ENCODE results near the gene STIMATE.

Gene STIMATE

DNA sequence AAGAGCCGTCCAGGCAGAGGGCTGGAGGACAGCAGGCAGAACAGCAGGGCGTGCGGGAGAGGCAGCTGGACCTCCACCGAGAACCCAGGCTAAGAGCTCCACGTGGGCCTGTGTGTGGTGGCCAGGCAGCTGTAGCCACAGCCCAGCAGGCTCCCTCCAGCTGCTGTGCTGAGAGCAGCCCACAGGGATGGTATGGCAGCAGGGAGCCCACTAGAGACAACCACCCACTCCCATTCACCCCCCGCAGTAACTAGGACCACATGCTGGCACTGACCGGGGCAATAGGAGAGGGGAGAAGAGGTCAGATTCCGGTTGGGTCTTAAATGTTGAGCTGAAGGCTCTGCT lies 37.0 kb downstream of the STIMATE start:
- no peak for DNase-seq

DNA sequence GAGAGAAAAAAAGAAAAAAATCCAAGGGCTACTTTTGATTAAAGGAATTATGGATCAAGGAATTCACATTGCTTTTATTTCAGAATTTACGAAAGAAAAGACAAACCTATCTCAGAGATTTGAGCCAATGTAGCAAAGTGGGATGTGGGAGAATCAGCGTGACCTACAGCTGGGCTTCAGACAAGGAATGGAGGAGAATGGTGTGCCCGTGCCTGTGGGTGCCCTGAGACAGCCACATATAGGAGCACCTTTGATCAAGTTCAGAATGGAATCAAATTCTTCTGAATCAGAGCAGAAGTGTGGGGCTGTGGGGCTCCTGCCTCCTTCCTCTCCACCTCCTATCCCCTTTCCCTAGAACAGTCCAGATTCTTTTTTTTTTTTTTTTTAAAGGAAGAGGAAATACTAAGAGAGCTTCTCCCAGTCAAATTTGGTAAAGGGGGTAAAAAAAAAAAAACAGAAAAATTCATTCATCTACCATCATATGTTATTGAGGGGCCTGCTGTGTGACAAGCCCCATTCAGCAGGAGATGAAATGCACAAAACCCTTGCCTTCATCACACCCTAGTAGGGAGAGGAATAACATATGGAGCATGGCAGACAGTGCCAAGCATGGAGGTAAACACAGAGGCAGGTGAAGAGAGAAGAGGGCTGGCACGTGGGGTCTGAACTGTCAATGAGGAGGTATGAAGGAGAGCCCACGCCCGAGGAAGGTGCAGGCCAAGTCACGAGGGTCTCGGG lies 37.5 kb downstream of the STIMATE start:
- no peak for DNase-seq

DNA sequence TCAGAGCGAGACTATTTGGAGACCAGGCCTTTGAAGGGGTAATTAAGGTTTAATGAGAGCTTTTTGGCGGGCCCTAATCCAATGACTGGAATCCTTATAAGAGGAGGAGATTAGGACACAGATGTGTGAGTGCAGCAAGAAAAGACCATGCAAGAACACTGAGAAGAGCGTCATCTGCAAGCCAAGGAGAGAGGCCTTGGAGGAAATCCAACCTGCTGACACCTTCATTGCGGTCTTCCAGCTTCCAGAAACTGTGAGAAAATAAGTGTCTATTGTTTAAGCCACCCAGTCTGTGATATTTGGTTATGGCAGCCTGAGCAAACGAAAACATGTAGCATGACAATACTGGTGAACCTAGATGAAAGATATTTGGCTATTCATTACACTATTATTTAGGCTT lies 39.5 kb downstream of the STIMATE start:
- no peak for DNase-seq

DNA sequence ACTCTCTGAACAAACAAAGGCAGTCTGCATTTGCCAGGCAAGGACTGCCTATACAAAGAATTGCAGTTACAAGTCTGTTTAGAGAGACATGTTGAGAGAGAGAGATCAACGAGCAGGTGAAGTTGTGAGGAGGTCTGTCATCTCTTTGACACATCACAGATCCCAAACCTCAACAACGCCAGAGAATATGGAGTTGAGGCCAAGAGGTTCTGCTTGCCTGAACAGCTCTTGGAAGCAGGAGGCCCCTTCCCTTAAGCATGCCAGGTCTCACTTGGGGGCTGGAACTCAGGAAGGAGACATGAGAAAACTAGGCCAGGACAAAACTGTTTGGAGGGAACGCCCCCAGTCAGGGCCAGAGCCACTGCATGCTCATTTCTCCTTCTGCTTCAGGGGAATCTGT lies 40.2 kb downstream of the STIMATE start:
- no peak for DNase-seq

DNA sequence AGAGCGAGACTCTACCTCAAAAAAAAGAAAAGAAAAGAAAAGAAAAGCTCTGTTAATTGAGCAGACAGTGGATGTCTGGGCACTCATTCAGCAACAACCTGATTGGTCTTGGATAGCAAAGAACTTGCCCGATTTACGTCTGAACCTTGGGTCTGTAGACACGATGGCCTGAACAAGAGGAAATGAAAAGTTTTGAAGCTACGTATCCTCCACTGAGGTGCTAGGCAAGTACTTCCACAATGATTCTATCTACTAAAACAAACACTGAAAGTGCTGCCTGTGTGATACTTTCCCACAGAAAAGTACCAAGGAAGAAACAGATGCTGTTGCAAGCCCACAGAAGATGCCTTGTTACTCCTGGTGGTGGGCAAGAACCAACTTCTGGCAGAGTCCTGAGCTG lies 40.7 kb downstream of the STIMATE start:
- DNase-seq: no peak

DNA sequence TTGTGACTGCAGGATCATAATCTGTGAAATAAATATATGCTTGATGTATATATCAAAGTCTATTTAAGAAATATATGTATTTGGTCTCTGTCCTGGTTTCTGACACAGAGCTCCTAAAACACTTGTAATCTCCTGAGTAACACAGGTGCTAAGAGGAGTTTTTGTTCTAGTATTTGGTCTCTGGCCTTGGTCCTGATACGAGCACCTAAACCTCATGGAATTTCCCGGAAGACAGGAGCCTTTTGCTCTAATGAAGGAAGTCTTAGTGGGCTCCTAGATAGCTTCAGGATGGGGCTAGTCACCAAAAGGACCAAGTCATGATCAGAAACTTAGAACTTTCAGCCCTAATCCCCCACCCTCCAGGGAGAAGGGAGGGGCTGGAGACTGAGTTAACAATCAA lies 43.3 kb downstream of the STIMATE start:
- no peak for DNase-seq

DNA sequence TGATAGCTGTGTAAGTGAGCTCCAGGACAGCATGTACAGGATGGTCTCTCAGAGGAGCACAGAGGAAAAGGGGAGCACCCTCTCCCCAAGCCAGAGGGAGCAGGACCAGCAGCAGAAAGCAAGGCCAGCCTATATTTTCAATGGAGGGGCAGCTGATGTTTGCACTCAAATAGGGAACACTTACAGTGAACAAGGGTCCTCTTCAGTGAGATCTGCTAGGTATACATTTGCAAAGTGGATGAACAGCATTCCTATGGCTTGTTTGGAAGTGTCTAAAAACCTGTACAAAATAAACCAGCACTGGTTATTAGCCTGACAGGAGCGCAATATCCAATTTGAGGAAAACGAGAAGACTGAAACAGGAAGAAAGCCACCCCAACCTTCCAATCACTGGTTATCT lies 44.9 kb downstream of the STIMATE start:
- DNase-seq: no peak

DNA sequence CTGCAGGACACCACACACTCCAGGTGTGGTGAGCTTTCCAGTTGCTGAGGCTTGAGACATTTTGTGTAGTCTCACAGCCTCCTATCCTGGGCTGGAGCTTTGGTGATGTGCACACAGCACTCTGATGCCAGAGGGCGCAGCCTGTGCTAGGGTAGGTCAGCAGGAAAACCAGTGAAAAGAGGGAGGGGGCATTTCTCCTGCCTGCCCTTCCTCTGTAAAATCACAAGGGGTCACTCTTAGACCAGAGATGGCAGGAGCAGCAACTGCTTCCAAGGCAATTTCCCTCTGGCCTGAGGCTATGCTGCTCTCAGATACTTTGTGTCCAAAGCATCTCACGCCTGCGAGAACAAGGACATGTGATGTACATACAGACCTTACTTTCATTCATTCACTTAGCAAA lies 46.0 kb downstream of the STIMATE start:
- peak; percentile 23 for DNase-seq

DNA sequence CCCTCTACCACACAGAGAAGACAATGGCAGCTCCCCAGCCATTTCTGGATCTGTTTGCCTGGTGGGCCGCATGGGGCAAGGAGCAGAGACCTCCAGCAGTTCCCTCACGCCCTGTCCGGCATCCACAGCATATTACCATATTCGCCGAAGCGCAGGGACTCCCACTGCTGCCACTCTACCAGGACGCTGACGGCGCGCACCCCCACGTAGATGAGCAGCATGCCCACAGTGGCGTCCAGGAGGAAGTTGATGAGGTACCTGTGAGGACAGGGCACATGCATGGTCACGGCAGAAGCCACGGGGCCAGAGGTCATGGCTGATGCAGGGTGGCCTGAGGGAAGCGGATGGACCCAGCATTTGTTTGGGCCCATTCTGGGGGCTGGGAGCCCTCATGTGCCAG lies 47.7 kb downstream of the STIMATE start:
- no peak for DNase-seq

DNA sequence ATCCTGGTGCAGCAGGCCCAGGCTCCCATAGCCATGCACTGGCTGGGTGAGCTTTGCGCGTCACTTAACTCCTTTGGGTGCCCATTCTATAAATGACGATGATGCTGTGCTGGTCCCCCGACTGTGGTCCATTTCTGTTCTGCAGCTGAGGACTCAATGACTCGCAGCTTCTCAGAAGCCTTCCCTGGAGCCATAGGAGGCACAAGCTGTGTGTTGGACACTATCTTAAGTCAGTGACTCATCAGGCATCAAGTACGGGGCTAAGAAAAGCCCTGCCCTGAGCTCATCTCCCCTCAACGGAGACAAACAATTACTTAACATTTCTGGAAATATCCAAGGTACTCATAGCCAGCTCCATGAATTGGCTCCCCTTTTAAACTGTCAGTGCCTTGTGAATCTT lies 48.7 kb downstream of the STIMATE start:
- DNase-seq: peak; percentile 77

DNA sequence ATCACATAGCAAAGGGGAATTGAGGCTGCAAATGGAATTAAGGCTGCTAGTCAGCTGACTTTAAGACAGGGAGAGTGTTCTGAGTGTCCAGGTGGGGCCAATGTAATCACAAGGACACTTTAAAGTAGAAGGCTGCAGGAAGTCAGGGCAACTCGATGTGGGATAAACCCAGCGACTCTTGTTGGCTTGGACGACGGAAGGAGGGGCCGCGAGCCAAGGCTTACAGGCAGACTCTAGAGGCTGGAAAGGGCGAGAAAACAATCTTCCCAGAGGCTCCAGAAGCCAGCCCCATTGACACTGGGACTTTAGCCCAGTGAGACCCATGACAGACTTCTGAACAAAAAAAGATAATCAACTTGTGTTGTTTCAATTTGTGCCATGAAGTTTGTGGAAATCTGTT lies 49.6 kb downstream of the STIMATE start:
- no peak for DNase-seq

DNA sequence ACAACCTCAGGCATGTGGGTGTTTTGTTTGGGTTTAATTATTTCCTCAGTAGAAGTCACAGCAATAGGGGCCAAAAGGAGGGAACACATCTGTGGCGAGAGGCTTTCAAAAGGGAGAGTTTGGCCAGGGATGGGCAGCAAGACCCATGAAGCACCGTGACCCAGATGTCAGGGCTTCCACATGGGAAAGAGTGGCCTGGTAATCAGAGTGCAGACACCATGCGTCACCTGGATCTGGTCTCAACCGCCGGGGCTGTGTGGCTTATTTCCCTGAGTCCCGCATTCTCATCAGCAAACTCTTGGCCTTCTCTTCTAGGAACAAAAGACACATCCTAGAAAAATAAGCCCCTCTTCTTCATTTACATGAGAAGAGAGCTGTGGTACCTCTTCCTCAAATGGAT lies 50.1 kb downstream of the STIMATE start:
- no peak for DNase-seq

DNA sequence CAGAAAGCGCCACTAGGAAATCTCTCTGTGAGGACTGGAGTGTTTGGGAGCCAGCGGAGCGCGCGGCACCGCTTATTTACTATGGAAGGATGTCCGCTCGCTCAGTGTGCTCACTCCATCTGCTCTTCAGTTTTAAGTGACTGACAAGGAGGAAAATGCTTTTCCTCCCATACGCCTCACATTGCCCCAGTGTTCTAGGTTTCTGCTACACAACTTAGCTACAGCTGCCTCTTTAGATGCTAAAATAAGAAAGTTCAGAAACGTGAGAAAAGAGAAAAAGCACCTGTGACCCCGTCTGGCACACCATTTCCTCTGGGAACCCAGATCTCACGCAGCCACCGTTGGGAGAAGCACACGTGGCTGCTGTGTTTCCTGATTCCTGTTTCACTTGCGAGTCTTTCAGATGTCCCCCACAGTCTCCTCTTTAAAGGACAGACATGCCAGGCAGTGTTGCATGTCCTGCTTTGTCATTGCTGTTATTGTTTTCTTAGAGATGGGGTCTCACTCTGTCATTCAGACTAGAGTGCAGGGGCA lies 50.8 kb downstream of the STIMATE start:
- no peak for DNase-seq

DNA sequence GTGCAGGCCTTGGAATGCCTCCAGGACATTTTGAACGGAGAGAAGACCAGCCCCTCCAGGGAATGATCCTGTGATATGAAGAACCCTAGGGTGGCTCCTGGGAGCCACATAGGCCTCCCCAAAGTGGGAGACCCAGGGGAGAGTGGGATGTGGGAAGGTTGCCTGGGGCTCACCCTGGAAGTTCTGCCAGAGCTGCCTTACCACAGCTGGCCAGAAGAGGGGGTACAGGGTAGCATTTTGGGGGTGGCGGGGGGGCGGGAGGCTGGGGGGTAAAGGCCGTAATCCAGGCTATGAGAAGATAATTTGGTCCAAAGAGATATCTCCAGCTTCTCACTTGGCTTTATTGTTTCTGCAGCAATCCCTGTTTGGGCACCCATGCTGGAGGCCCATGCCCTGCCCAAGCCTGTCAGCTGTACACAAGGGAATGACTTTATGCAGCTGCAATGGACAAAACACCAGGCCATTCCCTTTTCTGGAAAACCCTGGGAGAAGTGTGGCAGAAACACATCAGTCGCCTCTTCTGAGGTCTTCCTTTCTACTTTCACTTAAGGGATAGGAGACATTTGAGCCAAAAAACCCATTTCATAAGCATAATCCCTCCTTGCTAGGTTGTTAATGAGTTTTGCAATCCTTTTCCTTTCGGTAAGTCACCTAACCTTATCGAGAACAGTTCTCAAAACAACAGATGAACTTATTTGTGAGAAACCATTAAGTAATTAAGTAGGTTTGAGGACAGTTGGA lies 51.5 kb downstream of the STIMATE start:
- no peak for DNase-seq

DNA sequence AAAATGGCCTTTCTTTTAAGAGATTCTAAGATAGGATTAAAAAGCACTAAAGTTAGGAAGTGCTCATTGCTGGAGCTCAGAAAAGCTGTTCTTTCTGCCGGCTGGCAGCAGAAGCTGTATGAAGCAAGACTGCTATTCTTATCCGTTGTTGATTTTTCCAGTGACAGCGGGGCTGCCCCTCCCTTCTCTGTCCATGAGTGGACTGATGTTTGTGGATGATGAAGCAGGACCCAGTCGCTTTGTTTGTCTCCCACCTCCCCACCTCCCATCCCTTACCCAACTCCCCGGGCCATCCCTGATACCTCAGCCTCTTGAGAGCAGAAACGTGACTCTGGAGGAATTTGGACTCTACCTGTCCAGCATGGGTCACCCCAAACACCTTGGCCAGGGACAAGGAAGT lies 52.2 kb downstream of the STIMATE start:
- no peak for DNase-seq

DNA sequence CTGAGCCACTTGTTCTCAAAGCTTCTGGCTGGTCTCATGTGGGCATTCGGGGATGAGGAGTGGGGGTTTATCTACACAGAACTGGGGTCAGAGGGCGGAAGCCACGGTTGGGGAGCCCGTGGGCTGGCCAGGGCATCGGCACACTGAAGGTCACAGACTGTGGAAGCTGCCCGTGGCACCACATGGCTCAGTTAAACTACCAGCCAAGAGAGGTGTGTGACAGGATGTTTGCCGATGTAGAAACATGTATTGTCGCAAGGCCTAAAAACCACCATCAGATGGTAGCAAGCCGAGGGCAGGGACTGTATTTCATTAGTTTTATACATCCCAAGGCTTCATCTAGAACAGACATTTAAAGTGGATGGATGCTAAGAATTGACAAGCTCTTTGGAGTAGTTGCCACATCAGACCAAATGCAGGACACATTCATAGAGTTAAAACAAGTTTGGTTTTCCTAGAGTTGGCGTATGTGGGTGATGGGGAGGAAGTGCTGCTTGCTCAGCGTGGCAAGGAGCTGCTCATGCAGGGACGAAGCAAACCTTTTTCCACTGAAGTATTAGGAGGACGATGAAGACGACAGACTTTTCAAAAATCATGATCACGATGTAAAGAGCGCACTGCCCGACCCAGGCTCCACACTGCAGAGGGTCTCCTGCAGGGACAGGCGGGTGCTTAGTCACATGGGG lies 52.9 kb downstream of the STIMATE start:
- no peak for DNase-seq

DNA sequence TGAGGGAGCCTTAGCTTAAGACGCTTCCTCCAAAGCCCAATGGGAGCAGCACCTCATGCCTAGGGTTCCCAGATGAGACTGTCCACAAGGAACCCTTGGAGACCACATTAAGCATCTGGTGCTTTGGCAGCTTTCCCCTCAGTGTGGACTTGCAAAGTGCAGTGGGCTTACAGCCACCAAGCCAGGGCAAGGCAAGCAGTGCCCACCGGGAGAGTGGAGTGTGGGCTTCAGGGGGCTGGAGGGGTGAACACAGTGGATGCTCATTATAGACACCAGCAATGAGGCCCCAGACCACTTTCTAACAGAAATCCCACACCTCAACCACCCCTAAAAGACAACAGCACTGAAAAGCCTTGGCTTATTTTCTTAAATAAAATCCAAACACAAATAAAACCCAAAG lies 53.5 kb downstream of the STIMATE start:
- no peak for DNase-seq

DNA sequence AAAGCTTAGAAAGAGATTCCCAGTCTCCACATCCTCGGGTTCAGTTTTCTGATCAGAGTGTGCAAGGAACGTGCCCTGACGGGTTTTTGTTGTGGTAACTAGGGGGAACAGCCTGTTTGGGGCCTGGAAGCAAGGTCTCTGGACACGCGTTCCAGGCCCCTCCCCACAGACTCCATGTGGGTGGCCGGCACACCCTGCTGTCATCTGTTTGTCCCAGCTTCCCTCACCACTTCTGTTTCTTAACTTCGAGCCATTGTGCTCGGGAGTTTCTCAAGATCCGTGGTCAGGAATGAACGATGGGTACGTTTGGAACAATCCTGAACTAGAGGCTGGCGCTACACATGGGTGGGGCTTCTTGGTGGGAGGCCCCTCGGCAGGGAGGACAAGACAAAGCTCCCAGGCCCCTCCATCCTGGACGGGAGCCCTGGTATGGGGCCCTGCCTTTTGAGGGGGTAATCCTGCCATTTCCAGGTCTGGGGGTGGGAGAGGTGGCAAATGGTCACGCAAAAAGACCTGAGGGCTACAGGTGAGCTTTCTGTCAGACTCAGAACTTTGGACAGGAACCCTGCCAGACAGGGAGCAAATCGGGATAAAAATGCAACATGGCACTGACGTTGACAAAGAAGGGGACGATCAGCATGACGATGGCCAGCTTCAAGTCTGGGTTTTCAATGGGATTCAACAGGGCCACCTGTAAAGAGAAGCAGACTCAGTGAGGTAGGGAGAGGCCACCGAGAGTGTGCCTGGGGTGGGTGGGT lies 54.1 kb downstream of the STIMATE start:
- DNase-seq: no peak

DNA sequence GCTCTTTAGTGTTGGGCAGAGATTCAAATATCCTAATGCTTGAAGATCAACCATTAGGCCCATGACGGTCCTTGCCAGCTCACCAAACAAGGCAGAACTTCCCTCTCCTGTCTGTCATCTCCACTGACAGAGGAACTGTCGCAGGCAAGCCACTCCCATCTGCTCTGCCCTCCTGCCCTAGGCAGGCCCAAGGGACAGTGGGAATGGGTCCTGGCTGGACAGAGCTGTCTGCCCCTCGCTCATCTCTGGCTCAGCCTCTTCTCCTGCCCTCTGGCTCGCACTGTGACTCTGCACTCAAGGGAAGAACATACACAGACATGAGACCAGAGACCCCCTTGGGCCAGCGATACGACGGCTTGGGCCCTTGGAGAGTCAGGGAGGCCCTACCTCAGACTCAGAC lies 54.9 kb downstream of the STIMATE start:
- no peak for DNase-seq

DNA sequence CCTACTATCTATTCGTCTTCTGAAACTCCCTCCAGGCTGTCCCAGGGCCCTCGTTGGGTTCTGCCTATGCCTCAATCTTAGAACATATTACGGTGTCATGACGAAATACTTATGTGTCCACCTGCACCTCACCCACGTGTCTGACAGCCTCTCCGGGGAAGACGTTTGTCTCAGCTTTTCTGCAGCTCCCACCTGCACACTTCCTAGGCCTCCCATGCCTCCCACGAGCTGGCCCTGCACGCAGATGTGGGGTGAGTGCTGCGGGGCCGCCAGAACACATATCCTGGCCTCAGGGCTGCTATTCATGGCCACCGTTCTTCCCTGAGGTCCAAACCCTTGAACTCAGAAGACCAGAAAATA lies 55.4 kb downstream of the STIMATE start:
- no peak for DNase-seq

DNA sequence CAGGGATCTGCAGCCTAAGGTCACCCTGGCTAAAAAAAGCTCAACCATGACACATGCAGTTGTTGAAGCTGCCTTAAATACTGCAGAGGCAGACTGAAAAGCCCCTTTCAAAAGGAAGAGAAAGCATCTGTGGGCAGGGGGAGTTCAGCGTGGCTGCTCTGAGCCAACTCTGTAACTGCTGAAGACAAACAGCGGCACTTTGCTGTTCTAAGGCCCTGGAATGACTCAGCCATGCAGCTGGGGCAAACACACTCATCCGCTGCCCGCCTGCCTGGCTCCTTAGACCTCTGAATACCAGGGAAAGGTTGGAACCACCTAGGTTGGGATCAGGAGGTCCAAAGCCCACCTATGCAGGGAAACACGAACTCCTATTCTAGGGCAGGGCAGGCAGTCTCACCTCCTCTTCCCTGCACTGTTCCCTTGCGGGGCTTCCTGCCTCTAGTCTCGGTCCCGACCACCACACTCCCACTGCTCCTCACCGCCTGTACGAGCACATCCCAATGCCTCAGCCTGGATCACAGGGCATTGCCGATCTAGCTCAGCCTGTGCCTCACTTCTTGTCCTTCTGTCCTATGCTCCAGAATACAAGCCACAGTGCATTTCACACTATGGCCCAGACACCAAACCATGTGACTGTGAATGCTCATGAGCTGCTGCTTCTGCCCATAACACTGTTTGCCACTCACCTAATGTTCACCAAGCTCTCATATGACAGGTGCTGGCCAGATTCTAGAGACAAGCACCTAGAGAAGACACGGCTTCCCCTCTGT lies 56.0 kb downstream of the STIMATE start:
- no peak for DNase-seq

DNA sequence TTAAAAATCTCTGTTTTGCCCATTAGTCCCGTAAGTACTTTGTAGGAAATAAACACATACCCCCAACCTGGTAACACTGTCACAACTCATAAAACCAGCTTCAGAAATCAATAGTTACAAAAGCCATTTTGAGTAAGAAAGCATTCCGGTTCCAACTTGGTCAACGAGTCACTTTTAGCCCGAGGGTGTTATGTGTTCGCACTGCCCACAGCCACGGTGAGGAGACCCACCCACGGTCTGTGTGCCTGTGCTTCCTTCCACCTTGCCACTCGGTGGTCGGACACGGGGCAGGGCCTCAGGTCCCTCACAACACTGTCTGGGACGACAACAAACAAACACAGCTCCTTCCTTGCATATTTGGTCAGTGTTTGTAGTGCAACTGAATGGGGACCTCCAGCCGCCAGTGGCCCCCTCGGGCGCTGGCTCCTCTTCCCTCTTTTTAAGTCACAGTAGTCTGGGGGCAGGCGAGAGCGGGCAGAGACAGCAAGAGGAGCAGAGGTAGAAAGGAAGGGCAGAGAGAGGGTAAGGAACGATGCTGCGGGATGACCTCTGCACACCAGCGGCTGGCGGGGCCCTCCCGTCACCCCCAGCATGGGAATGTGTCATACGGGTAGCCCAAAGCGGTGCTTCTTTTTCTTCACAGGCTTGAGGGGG lies 57.3 kb downstream of the STIMATE start:
- no peak for DNase-seq

Data from fibroblast of upper back skin (primary cell).